CD4-positive, alpha-beta memory T cell (primary cell): Measurements from ENCODE around the gene GPRASP1. TPM values are rescaled to one million over a fixed set of nuclear protein-coding genes. Genes with fewer than 3 reads are reported as not detected.
"Not testable (repeated sequence)": the region's sequence is repeated elsewhere in the genome, so short reads cannot be mapped to it uniquely, and the experiment has no call there.

Source experiments
- CTCF ChIA-PET: fragments of 350-600 bp; sonication (Branson Sonifier 250); formaldehyde crosslinking; loops from one replicate; lab custom pipeline; 2021; ENCODE audit warnings: inconsistent platforms; ENCODE audit not compliant: partially characterized antibody; lab: Charles Lee
- POLR2A ChIA-PET: fragments of 350-600 bp; sonication (Branson Sonifier 250); formaldehyde crosslinking; loops from one replicate; lab custom pipeline; 2021; ENCODE audit not compliant: partially characterized antibody; lab: Charles Lee
- DNase-seq, 5 donors: peaks; one replicate each; pipeline versions ENCODE4 v3.0.0 to v3.0.0-alpha.2; 2020 to 2022; ENCODE audit warnings: mixed read lengths in 1 of 5
- H3K27ac ChIP-seq: one replicate; pipeline ENCODE4 v1.7.0; 2013; ENCODE audit warnings: low read depth, low read length
- H3K27me3 ChIP-seq: 2 replicates; pipeline ENCODE4 v1.7.0; 2013; ENCODE audit warnings: mild to moderate bottlenecking, low read length, moderate library complexity; ENCODE audit not compliant: insufficient read depth
- H3K36me3 ChIP-seq: 2 replicates; pipeline ENCODE4 v1.7.0; 2013; ENCODE audit warnings: mild to moderate bottlenecking, low read length, moderate library complexity; ENCODE audit not compliant: insufficient read depth
- H3K4me1 ChIP-seq: 2 replicates; pipeline ENCODE4 v1.7.0; 2013; ENCODE audit warnings: mild to moderate bottlenecking, low read length, moderate library complexity; ENCODE audit not compliant: insufficient read depth
- H3K4me3 ChIP-seq, 2 donors: one replicate each; pipeline ENCODE4 v1.7.0; 2013; ENCODE audit warnings: low read length in 2 of 2, mild to moderate bottlenecking in 1 of 2
- H3K9me3 ChIP-seq, 2 donors: one replicate each; pipeline ENCODE4 v1.7.0; 2013; ENCODE audit warnings: low read length in 2 of 2, control low read depth in 1 of 2; ENCODE audit not compliant: control insufficient read depth in 1 of 2
- H3K27ac Mint-ChIP-seq, 7 donors: one replicate each; pipeline ENCODE4 v1.8.0; 2020 to 2021; ENCODE audit warnings: mixed read lengths in 7 of 7, mild to moderate bottlenecking in 6 of 7, inconsistent platforms in 3 of 7, moderate library complexity in 3 of 7
- H3K27me3 Mint-ChIP-seq, 2 donors: one replicate each; pipeline ENCODE4 v1.8.0; 2020 to 2021; ENCODE audit warnings: mixed read lengths in 2 of 2
- H3K36me3 Mint-ChIP-seq, 2 donors: one replicate each; pipeline ENCODE4 v1.8.0; 2020 to 2021; ENCODE audit warnings: mixed read lengths in 2 of 2, inconsistent platforms in 1 of 2, mild to moderate bottlenecking in 1 of 2
- H3K4me1 Mint-ChIP-seq, 4 donors: one replicate each; pipeline ENCODE4 v1.8.0; 2020 to 2021; ENCODE audit warnings: mixed read lengths in 4 of 4, mild to moderate bottlenecking in 1 of 4
- H3K4me3 Mint-ChIP-seq, 8 donors: one replicate each; pipeline ENCODE4 v1.8.0; 2020 to 2021; ENCODE audit warnings: mixed read lengths in 8 of 8, mild to moderate bottlenecking in 7 of 8, moderate library complexity in 6 of 8, inconsistent platforms in 3 of 8
- H3K9me3 Mint-ChIP-seq, 8 donors: one replicate each; pipeline ENCODE4 v1.8.0; 2020 to 2021; ENCODE audit warnings: mixed read lengths in 8 of 8, mild to moderate bottlenecking in 5 of 8, inconsistent platforms in 3 of 8, moderate library complexity in 1 of 8
- intact Hi-C: fragments of 100-400 bp; cut with micrococcal nuclease; formaldehyde crosslinking; loops from one replicate; pipeline ENCODE4 v1.15.1; 2023
- polyA plus RNA-seq, 2 donors: library from polyadenylated mRNA; unstranded; fragments of 300-500 nt; fragmentation: Illumina TruSeq; gene quantifications; one replicate each; pipeline ENCODE4 v1.2.3, GENCODE V29; 2021
- total RNA-seq, 2 experiments: library from RNA; stranded (reverse); gene quantifications; one replicate each; pipeline ENCODE4 v1.2.3, GENCODE V29; 2021

GPRASP1 gene
- total and polyA plus RNA-seq, 4 experiments from 2014 or later, result 1.9 to 51.7 (median 30.3) TPM

- H3K9me3 ChIP-seq, H3K27me3 ChIP-seq, H3K27me3 Mint-ChIP-seq, H3K27ac ChIP-seq, H3K36me3 ChIP-seq, H3K4me3 ChIP-seq, H3K27ac Mint-ChIP-seq, POLR2A ChIA-PET, H3K4me1 ChIP-seq, CTCF ChIA-PET, intact Hi-C loops, DNase-seq: not testable (repeated sequence)
- peaks cover 0 to 24% (median 8%) of the 10 kb centered on the region in 8 donors for H3K9me3 Mint-ChIP-seq
- H3K4me3 Mint-ChIP-seq, result peak overlapping the region in 1 of 8 donors; percentile 41
- peaks cover 2 to 14% (median 9%) of the 10 kb centered on the region in 4 donors for H3K4me1 Mint-ChIP-seq
- H3K36me3 Mint-ChIP-seq, result peaks cover 29 to 49% of the 10 kb centered on the region in 2 donors
Observed at GRCh38 chrX:102667034-102667433, 15.8 kb downstream of the GPRASP1 start.

DNA sequence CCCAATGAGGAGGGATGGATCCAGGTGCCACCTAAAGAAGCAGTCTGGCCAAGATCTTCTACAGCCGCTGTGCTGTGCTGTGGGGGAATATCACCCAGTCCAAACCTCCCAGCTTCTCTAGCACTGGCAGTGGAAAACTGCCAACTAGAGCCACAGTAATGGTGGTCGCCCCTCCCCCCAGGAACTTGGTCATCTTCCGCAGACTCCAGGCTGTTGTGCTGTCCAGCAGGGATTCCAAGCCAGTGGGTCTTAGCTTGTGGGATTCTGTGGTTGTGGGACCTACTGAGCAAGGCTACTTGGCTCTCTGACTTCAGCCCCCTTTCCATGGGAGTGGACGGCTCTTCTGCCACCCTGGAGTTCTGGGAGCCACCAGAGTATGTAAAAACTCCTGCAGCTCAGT lies 18.2 kb downstream of the GPRASP1 start:
- Histone ChIP-seq H3K9me3 (no peaks in the 10 kb centered on the region), H3K27ac (no peak overlapping the region), H3K27me3 (no peaks in the 10 kb centered on the region), H3K4me1 (no peaks in the 10 kb centered on the region), H3K4me3 (no peak overlapping the region), H3K36me3 (no peaks in the 10 kb centered on the region)
- Mint-ChIP-seq H3K36me3 (peaks cover 23 to 39% of the 10 kb centered on the region in 2 donors), H3K9me3 (peaks cover 0 to 25% (median 8%) of the 10 kb centered on the region in 8 donors), H3K4me3 (no peak overlapping the region), H3K4me1 (peaks cover 2 to 14% (median 9%) of the 10 kb centered on the region in 4 donors), H3K27ac (no peak overlapping the region), H3K27me3 (no peaks in the 10 kb centered on the region)
- ChIA-PET POLR2A (no interaction called here), CTCF (no interaction called here)
- intact Hi-C loops, result no loop called here
- no peak for DNase-seq

DNA sequence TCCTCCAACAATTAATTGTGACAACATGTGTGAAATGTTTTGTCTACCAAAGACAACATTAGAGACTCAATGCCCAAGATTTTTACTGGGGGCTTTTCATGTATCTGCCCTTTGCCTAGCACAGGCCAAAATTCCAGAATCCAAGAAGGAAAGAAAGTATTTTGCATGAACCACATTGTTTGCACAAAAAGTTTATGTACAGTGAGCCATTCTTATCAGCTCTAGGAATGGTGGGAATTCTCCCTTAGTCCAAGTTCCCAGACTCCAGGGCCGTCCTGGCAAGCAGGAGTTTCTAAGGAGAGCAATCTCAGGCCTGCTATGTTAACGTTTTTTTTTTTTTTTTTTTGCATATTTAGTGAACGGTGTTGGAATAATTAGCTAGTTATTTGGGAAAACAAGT lies 21.6 kb downstream of the GPRASP1 start:
- intact Hi-C loops, result no loop called here
- H3K36me3 Mint-ChIP-seq, result peaks cover 13 to 17% of the 10 kb centered on the region in 2 donors

GRCh38 chrX:102677479-102677878 lies 26.2 kb downstream of the GPRASP1 start:
- H3K36me3 Mint-ChIP-seq, result peaks cover 16 to 29% of the 10 kb centered on the region in 2 donors
- peaks cover 0 to 17% (median 9%) of the 10 kb centered on the region in 8 donors for H3K9me3 Mint-ChIP-seq
- H3K4me1 ChIP-seq, H3K27ac ChIP-seq, intact Hi-C loops, POLR2A ChIA-PET, H3K4me3 ChIP-seq, DNase-seq, CTCF ChIA-PET, H3K4me3 Mint-ChIP-seq, H3K9me3 ChIP-seq, H3K36me3 ChIP-seq, H3K27me3 ChIP-seq, H3K27me3 Mint-ChIP-seq: not testable (repeated sequence)
- peak overlapping the region in 1 of 7 donors; percentile 81 for H3K27ac Mint-ChIP-seq
- peaks cover 0 to 15% (median 4%) of the 10 kb centered on the region in 4 donors for H3K4me1 Mint-ChIP-seq

More for the DNA sequence above, 21.6 kb downstream of the GPRASP1 start:
- H3K27ac ChIP-seq, result no peak overlapping the region
- H3K4me3 Mint-ChIP-seq, result peak overlapping the region in 1 of 8 donors; percentile 48
- ChIA-PET POLR2A (no interaction called here), CTCF (no interaction called here)
- no peaks in the 10 kb centered on the region for H3K36me3 ChIP-seq
- no peaks in the 10 kb centered on the region for H3K27me3 ChIP-seq
- H3K4me3 ChIP-seq, result no peak overlapping the region
- no peak for DNase-seq
- H3K4me1 Mint-ChIP-seq, result peaks cover 1 to 10% (median 6%) of the 10 kb centered on the region in 4 donors
- peaks cover 0 to 16% (median 4%) of the 10 kb centered on the region in 8 donors for H3K9me3 Mint-ChIP-seq
- H3K27ac Mint-ChIP-seq, result no peak overlapping the region
- H3K4me1 ChIP-seq, result no peaks in the 10 kb centered on the region
- H3K9me3 ChIP-seq, result no peaks in the 10 kb centered on the region
- no peaks in the 10 kb centered on the region for H3K27me3 Mint-ChIP-seq

- POLR2A ChIA-PET, result no interaction called here
- Mint-ChIP-seq H3K4me1 (peaks cover 3 to 7% (median 4%) of the 10 kb centered on the region in 4 donors), H3K9me3 (peaks cover 0 to 39% (median 20%) of the 10 kb centered on the region in 8 donors), H3K4me3 (peak overlapping the region in 2 of 8 donors; percentile 20 to 26), H3K36me3 (peaks cover 18 to 38% of the 10 kb centered on the region in 2 donors), H3K27me3 (no peaks in the 10 kb centered on the region), H3K27ac (peak overlapping the region in 1 of 7 donors; percentile 31)
- Histone ChIP-seq H3K27ac (no peak overlapping the region), H3K4me1 (no peaks in the 10 kb centered on the region), H3K4me3 (no peak overlapping the region), H3K9me3 (no peaks in the 10 kb centered on the region), H3K36me3 (no peaks in the 10 kb centered on the region), H3K27me3 (no peaks in the 10 kb centered on the region)
- DNase-seq, result no peak
- intact Hi-C loops, result no loop called here
- CTCF ChIA-PET, result no interaction called here
Observed at GRCh38 chrX:102684772-102685520, 33.7 kb downstream of the GPRASP1 start.

DNA sequence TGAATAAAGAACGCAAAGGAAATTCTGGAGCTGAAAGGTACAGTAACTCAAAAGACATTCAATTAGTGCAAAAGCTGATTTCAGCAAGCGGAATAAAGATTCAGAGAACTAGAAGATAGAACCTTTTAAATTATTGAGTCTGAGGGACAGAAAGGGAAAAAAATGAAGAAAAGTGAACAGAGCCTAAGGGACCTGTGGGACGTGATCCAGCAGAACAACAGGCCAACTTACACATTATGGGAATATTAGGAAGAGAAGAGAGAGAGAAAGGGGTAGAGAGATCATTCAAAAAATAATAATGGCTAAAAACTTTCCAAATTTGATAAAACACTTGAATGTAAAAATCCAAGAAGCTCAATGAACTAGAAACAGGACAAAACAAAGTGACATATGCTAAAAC lies 43.5 kb downstream of the GPRASP1 start:
- Histone ChIP-seq H3K4me3 (no peak overlapping the region), H3K4me1 (no peaks in the 10 kb centered on the region), H3K36me3 (no peaks in the 10 kb centered on the region), H3K27me3 (no peaks in the 10 kb centered on the region), H3K9me3 (no peaks in the 10 kb centered on the region), H3K27ac (no peak overlapping the region)
- Mint-ChIP-seq H3K4me1 (no peaks in the 10 kb centered on the region), H3K27ac (peak overlapping the region in 1 of 7 donors; percentile 36), H3K27me3 (no peaks in the 10 kb centered on the region), H3K4me3 (no peak overlapping the region), H3K9me3 (peaks cover 0 to 5% (median 0%) of the 10 kb centered on the region in 8 donors), H3K36me3 (peaks cover 7 to 9% of the 10 kb centered on the region in 2 donors)
- ChIA-PET POLR2A (no interaction called here), CTCF (no interaction called here)
- DNase-seq, result no peak
- intact Hi-C loops, result no loop called here

DNA sequence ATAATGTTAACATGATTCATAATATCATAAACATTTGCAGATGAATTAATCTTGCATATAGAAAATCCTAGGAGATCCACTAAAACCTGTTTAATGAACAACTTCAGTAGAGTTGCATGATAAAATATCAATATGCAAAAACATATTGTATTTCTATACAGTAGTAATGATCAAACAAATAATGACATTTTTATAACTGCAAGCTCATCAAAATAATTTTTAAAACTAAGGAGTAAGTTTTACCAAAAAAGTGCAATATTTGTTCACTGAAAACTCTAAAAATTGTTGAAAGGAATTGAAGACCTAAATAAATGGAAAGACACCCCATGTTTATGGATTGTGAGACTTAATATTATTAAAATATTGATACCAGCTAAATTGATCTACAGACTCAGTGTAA lies 45.0 kb downstream of the GPRASP1 start:
- Histone ChIP-seq H3K27ac (no peak overlapping the region), H3K4me1 (no peaks in the 10 kb centered on the region), H3K27me3 (no peaks in the 10 kb centered on the region), H3K4me3 (no peak overlapping the region), H3K36me3 (no peaks in the 10 kb centered on the region), H3K9me3 (no peaks in the 10 kb centered on the region)
- Mint-ChIP-seq H3K9me3 (peaks cover 0 to 5% (median 0%) of the 10 kb centered on the region in 8 donors), H3K27ac (no peak overlapping the region), H3K4me3 (no peak overlapping the region), H3K36me3 (peaks cover 7 to 9% of the 10 kb centered on the region in 2 donors), H3K27me3 (no peaks in the 10 kb centered on the region), H3K4me1 (no peaks in the 10 kb centered on the region)
- CTCF ChIA-PET, result no interaction called here
- no peak for DNase-seq
- POLR2A ChIA-PET, result no interaction called here
- intact Hi-C loops, result no loop called here
